ENCODE measurements around the gene SLC25A20. TPM values are rescaled to one million over a fixed set of nuclear protein-coding genes. Genes with fewer than 3 reads are reported as not detected.

Gene SLC25A20
- 10 to 100 TPM; 16.7 to 18.2 TPM for total RNA-seq

GRCh38 chr3:48898383-48899234 lies at the start of gene SLC25A20:
TSS of gene SLC25A20 (minus strand) at chr3:48898882. CDS start at chr3:48898794, 88 bp downstream.
- ChIA-PET POLR2A (interaction anchor here (0.9 to 3.5 kb wide), 6 partner anchors 10 to 71 kb away, joined by 3 to 28 read pairs (median 4); partner anchors contain the start of gene ARIH2), CTCF (interaction anchor here (1.0 to 2.4 kb wide), 6 partner anchors 20 to 160 kb away, joined by 3 to 15 read pairs (median 4); partner anchors contain the start of gene ARIH2)
- Mint-ChIP-seq H3K4me1 (ENCODE audit: low read depth) (peaks cover 35% of the 10 kb centered on the region), H3K9me3 (no peaks in the 10 kb centered on the region), H3K36me3 (no peaks in the 10 kb centered on the region), H3K4me3 (peak within 1 kb of the TSS; percentile 97), H3K27ac (peak within 1 kb of the TSS; percentile 92), H3K27me3 (no peaks in the 10 kb centered on the region)
- intact Hi-C loops (cut with micrococcal nuclease): loop anchor here (1.0 to 5.0 kb wide), 3 partner anchors 20 to 51 kb away; partner anchors contain the start of genes ARIH2 and PRKAR2A
- peak; percentile 96 for DNase-seq

GRCh38 chr3:48945891-48946549 lies 47.3 kb upstream of the SLC25A20 start:
- intact Hi-C loops (cut with micrococcal nuclease): loop anchor here (10.0 kb wide), 1 partner anchor 201 kb away; no protein-coding TSS in a partner anchor
- H3K27me3 Mint-ChIP-seq: no peaks in the 10 kb centered on the region
- no peak for DNase-seq
- H3K4me1 Mint-ChIP-seq (ENCODE audit: low read depth): peaks cover 35% of the 10 kb centered on the region
- H3K4me3 Mint-ChIP-seq: no peak overlapping the region
- no peaks in the 10 kb centered on the region for H3K9me3 Mint-ChIP-seq
- POLR2A ChIA-PET: no interaction called here
- H3K27ac Mint-ChIP-seq: peak overlapping the region; percentile 72
- CTCF ChIA-PET: interaction anchor here (1.0 kb wide), 1 partner anchor 14 kb away, joined by 5 read pairs; no protein-coding TSS in a partner anchor
- H3K36me3 Mint-ChIP-seq: peaks cover 16% of the 10 kb centered on the region

GRCh38 chr3:48945432-48945831 lies 46.8 kb upstream of the SLC25A20 start:
- H3K4me3 Mint-ChIP-seq: no peak overlapping the region
- H3K27ac Mint-ChIP-seq: peak overlapping the region; percentile 72
- intact Hi-C loops (cut with micrococcal nuclease): loop anchor here (10.0 kb wide), 1 partner anchor 201 kb away; no protein-coding TSS in a partner anchor
- ChIA-PET CTCF (interaction anchor here (1.0 kb wide), 1 partner anchor 13 kb away, joined by 5 read pairs; no protein-coding TSS in a partner anchor), POLR2A (no interaction called here)
- H3K9me3 Mint-ChIP-seq: no peaks in the 10 kb centered on the region
- no peak for DNase-seq
- peaks cover 16% of the 10 kb centered on the region for H3K36me3 Mint-ChIP-seq
- no peaks in the 10 kb centered on the region for H3K27me3 Mint-ChIP-seq
- peaks cover 34% of the 10 kb centered on the region for H3K4me1 Mint-ChIP-seq (ENCODE audit: low read depth)

GRCh38 chr3:48938689-48939088 lies 40.0 kb upstream of the SLC25A20 start:
- H3K36me3 Mint-ChIP-seq: peaks cover 38% of the 10 kb centered on the region
- ChIA-PET CTCF (interaction anchor here (0.9 to 1.0 kb wide), 2 partner anchors 49 to 69 kb away, joined by 3 to 6 read pairs; partner anchors contain the start of gene WDR6), POLR2A (no interaction called here)
- peaks cover 41% of the 10 kb centered on the region for H3K4me1 Mint-ChIP-seq (ENCODE audit: low read depth)
- no peaks in the 10 kb centered on the region for H3K9me3 Mint-ChIP-seq
- peak overlapping the region; percentile 33 for H3K27ac Mint-ChIP-seq
- intact Hi-C loops (cut with micrococcal nuclease): no loop called here
- DNase-seq: no peak
- no peak overlapping the region for H3K4me3 Mint-ChIP-seq
- no peaks in the 10 kb centered on the region for H3K27me3 Mint-ChIP-seq

- Mint-ChIP-seq H3K4me1 (ENCODE audit: low read depth) (peaks cover 40% of the 10 kb centered on the region), H3K4me3 (no peak overlapping the region), H3K27ac (peak overlapping the region; percentile 33), H3K36me3 (peaks cover 38% of the 10 kb centered on the region), H3K9me3 (no peaks in the 10 kb centered on the region), H3K27me3 (no peaks in the 10 kb centered on the region)
- ChIA-PET CTCF (interaction anchor here (0.9 to 1.0 kb wide), 2 partner anchors 50 to 69 kb away, joined by 3 to 6 read pairs; partner anchors contain the start of gene WDR6), POLR2A (no interaction called here)
- intact Hi-C loops (cut with micrococcal nuclease): no loop called here
- DNase-seq: no peak
Observed at GRCh38 chr3:48938156-48938555, 39.5 kb upstream of the SLC25A20 start.

GRCh38 chr3:48935530-48935929 lies 36.8 kb upstream of the SLC25A20 start:
- Mint-ChIP-seq H3K4me3 (no peak overlapping the region), H3K27me3 (no peaks in the 10 kb centered on the region), H3K9me3 (no peaks in the 10 kb centered on the region), H3K27ac (no peak overlapping the region), H3K4me1 (ENCODE audit: low read depth) (peaks cover 55% of the 10 kb centered on the region), H3K36me3 (peaks cover 44% of the 10 kb centered on the region)
- DNase-seq: no peak
- ChIA-PET POLR2A (no interaction called here), CTCF (interaction anchor here (0.6 kb wide), 1 partner anchor 196 kb away, joined by 3 read pairs; no protein-coding TSS in a partner anchor)
- intact Hi-C loops (cut with micrococcal nuclease): no loop called here

- no peaks in the 10 kb centered on the region for H3K9me3 Mint-ChIP-seq
- DNase-seq: no peak
- H3K36me3 Mint-ChIP-seq: peaks cover 50% of the 10 kb centered on the region
- H3K4me3 Mint-ChIP-seq: no peak overlapping the region
- POLR2A ChIA-PET: interaction anchor here (0.6 kb wide), 1 partner anchor 12 kb away, joined by 3 read pairs; no protein-coding TSS in a partner anchor
- CTCF ChIA-PET: interaction anchor here (1.3 kb wide), 1 partner anchor 16 kb away, joined by 5 read pairs; no protein-coding TSS in a partner anchor
- peaks cover 64% of the 10 kb centered on the region for H3K4me1 Mint-ChIP-seq (ENCODE audit: low read depth)
- no peak overlapping the region for H3K27ac Mint-ChIP-seq
- no peaks in the 10 kb centered on the region for H3K27me3 Mint-ChIP-seq
- intact Hi-C loops (cut with micrococcal nuclease): no loop called here
Observed at GRCh38 chr3:48934333-48934991, 35.8 kb upstream of the SLC25A20 start.

GRCh38 chr3:48931944-48932580 lies 33.4 kb upstream of the SLC25A20 start:
- no peak overlapping the region for H3K4me3 Mint-ChIP-seq
- ChIA-PET POLR2A (interaction anchor here (5.9 kb wide), 1 partner anchor 13 kb away, joined by 56 read pairs; the partner anchor contains the start of gene ARIH2), CTCF (interaction anchor here (1.2 to 1.8 kb wide), 4 partner anchors 14 to 75 kb away, joined by 3 to 5 read pairs (median 4); partner anchors contain the start of genes SLC25A20 and WDR6)
- DNase-seq: no peak
- intact Hi-C loops (cut with micrococcal nuclease): no loop called here
- H3K27ac Mint-ChIP-seq: peak overlapping the region; percentile 55
- no peaks in the 10 kb centered on the region for H3K27me3 Mint-ChIP-seq
- peaks cover 59% of the 10 kb centered on the region for H3K36me3 Mint-ChIP-seq
- no peaks in the 10 kb centered on the region for H3K9me3 Mint-ChIP-seq
- H3K4me1 Mint-ChIP-seq (ENCODE audit: low read depth): peaks cover 75% of the 10 kb centered on the region

GRCh38 chr3:48930590-48930989 lies 31.9 kb upstream of the SLC25A20 start:
- Mint-ChIP-seq H3K27me3 (no peaks in the 10 kb centered on the region), H3K36me3 (peaks cover 65% of the 10 kb centered on the region), H3K27ac (peak overlapping the region; percentile 20), H3K4me1 (ENCODE audit: low read depth) (peaks cover 82% of the 10 kb centered on the region), H3K9me3 (no peaks in the 10 kb centered on the region), H3K4me3 (no peak overlapping the region)
- POLR2A ChIA-PET: interaction anchor here (5.9 kb wide), 1 partner anchor 12 kb away, joined by 56 read pairs; the partner anchor contains the start of gene ARIH2
- DNase-seq: no peak
- intact Hi-C loops (cut with micrococcal nuclease): no loop called here
- CTCF ChIA-PET: interaction anchor here (0.7 to 1.8 kb wide), 5 partner anchors 11 to 193 kb away, joined by 3 to 6 read pairs (median 3); partner anchors contain the start of gene ARIH2

- no peaks in the 10 kb centered on the region for H3K9me3 Mint-ChIP-seq
- DNase-seq: no peak
- no peaks in the 10 kb centered on the region for H3K27me3 Mint-ChIP-seq
- H3K4me3 Mint-ChIP-seq: no peak overlapping the region
- peaks cover 63% of the 10 kb centered on the region for H3K36me3 Mint-ChIP-seq
- ChIA-PET POLR2A (interaction anchor here (0.6 to 5.9 kb wide), 2 partner anchors 10 to 214 kb away, joined by 5 to 56 read pairs; partner anchors contain the start of gene ARIH2), CTCF (interaction anchor here (1.8 kb wide), 1 partner anchor 10 kb away, joined by 6 read pairs; the partner anchor contains the start of gene ARIH2)
- peak overlapping the region; percentile 43 for H3K27ac Mint-ChIP-seq
- H3K4me1 Mint-ChIP-seq (ENCODE audit: low read depth): peaks cover 74% of the 10 kb centered on the region
- intact Hi-C loops (cut with micrococcal nuclease): loop anchor here (2.0 to 5.0 kb wide), 3 partner anchors 31 to 163 kb away; partner anchors contain the start of genes QRICH1 and SLC25A20
Observed at GRCh38 chr3:48929358-48930035, 30.8 kb upstream of the SLC25A20 start.
